Neural cell (in vitro differentiated cells): ENCODE measurements around the gene HLCS. TPM values are rescaled to one million over a fixed set of nuclear protein-coding genes. Genes with fewer than 3 reads are reported as not detected.

ENCODE experiments used
- H2AFZ ChIP-seq: fragments of 200-600, 300-800 bp; sonication (generic), shearing (Covaris generic); 2 replicates; pipeline ENCODE4 v1.6.0; 2014; ENCODE audit warnings: low read depth, mild to moderate bottlenecking, antibody characterized with exemption, low read length, moderate library complexity
- H3F3A ChIP-seq: fragments of 200-600 bp; shearing (Covaris generic); 2 replicates; pipeline ENCODE4 v1.6.1; 2016; ENCODE audit warnings: mild to moderate bottlenecking, moderate library complexity, mixed read lengths, antibody characterized with exemption, low read length; ENCODE audit not compliant: insufficient read depth, poor library complexity, severe bottlenecking
- H3K27ac ChIP-seq: fragments of 200-600, 300-800 bp; sonication (generic), shearing (Covaris generic); 2 replicates; pipeline ENCODE4 v1.5.1; 2014; ENCODE audit warnings: mild to moderate bottlenecking, low read length, moderate library complexity
- H3K27me3 ChIP-seq: fragments of 300-800, 200-600 bp; sonication (generic), shearing (Covaris generic); 2 replicates; pipeline ENCODE4 v1.6.0; 2014; ENCODE audit warnings: mild to moderate bottlenecking, low read depth, low read length, moderate library complexity; ENCODE audit not compliant: insufficient read depth
- H3K36me3 ChIP-seq: fragments of 300-800, 200-600 bp; sonication (generic), shearing (Covaris generic); 2 replicates; pipeline ENCODE4 v1.5.1; 2014; ENCODE audit warnings: mild to moderate bottlenecking, antibody characterized with exemption, low read length, moderate library complexity; ENCODE audit not compliant: insufficient read depth
- H3K4me2 ChIP-seq: fragments of 300-800, 200-600 bp; sonication (generic), shearing (Covaris generic); 2 replicates; pipeline ENCODE4 v1.6.0; 2014; ENCODE audit warnings: mild to moderate bottlenecking, low read length
- H3K4me3 ChIP-seq: fragments of 300-800, 200-600 bp; sonication (generic), shearing (Covaris generic); 2 replicates; pipeline ENCODE4 v1.5.1; 2014; ENCODE audit warnings: mild to moderate bottlenecking, low read length, moderate library complexity
- H3K79me2 ChIP-seq: fragments of 200-600 bp; shearing (Covaris generic); replicated peaks from 2 replicates; pipeline ENCODE4 v1.6.0; 2014; ENCODE audit warnings: mild to moderate bottlenecking, low read length, moderate library complexity; ENCODE audit not compliant: insufficient read depth
- H3K9ac ChIP-seq: fragments of 300-800, 200-600 bp; sonication (generic), shearing (Covaris generic); 2 replicates; pipeline ENCODE4 v1.6.1; 2016; ENCODE audit warnings: mild to moderate bottlenecking, low read length, mixed read lengths
- H3K9me2 ChIP-seq: fragments of 200-600 bp; shearing (Covaris generic); 2 replicates; pipeline ENCODE4 v1.6.1; 2016; ENCODE audit warnings: mild to moderate bottlenecking, low read length, mixed read lengths; ENCODE audit not compliant: insufficient read depth
- H3K9me3 ChIP-seq: fragments of 200-600, 300-800 bp; sonication (generic), shearing (Covaris generic); 2 replicates; pipeline ENCODE4 v1.6.1; 2016; ENCODE audit warnings: mild to moderate bottlenecking, mixed run types, low read length, moderate library complexity, mixed read lengths
- H4K20me1 ChIP-seq: fragments of 200-600 bp; shearing (Covaris generic); 2 replicates; pipeline ENCODE4 v1.6.1; 2016; ENCODE audit warnings: mild to moderate bottlenecking, mixed run types; ENCODE audit not compliant: insufficient read depth
- CTCF ChIP-seq: fragments of 450-650 bp; IDR thresholded peaks from 2 replicates; pipeline ENCODE4 v1.5.1; 2014; ENCODE audit warnings: antibody characterized with exemption, mild to moderate bottlenecking, moderate library complexity; ENCODE audit not compliant: poor library complexity, severe bottlenecking
- EP300 ChIP-seq: fragments of 450-650 bp; conservative IDR thresholded peaks from 2 replicates; pipeline ENCODE4 v1.6.1; 2014; ENCODE audit warnings: antibody characterized with exemption, mild to moderate bottlenecking, moderate library complexity; ENCODE audit not compliant: poor library complexity, severe bottlenecking
- EZH2 ChIP-seq: fragments of 200-600, 300-800 bp; shearing (Covaris generic), sonication (generic); IDR thresholded peaks from 2 replicates; pipeline ENCODE4 v1.6.1; 2014; ENCODE audit warnings: antibody characterized with exemption, low read length, borderline replicate concordance, mild to moderate bottlenecking; ENCODE audit not compliant: insufficient read depth, poor library complexity, severe bottlenecking
- MXI1 ChIP-seq: fragments of 450-650 bp; conservative IDR thresholded peaks from 2 replicates; pipeline ENCODE4 v1.6.1; 2014; ENCODE audit warnings: antibody characterized with exemption, mild to moderate bottlenecking; ENCODE audit not compliant: poor library complexity, severe bottlenecking
- POLR2AphosphoS5 ChIP-seq: IDR thresholded peaks from 2 replicates; pipeline ENCODE4 v1.6.1; 2012
- RAD21 ChIP-seq: fragments of 450-650 bp; conservative IDR thresholded peaks from 2 replicates; pipeline ENCODE4 v1.6.1; 2014; ENCODE audit warnings: antibody characterized with exemption, mild to moderate bottlenecking, moderate library complexity
- REST ChIP-seq: IDR thresholded peaks from 2 replicates; pipeline ENCODE4 v1.6.1; 2012; ENCODE audit warnings: borderline replicate concordance
- SMC3 ChIP-seq: fragments of 450-650 bp; conservative IDR thresholded peaks from 2 replicates; pipeline ENCODE4 v1.6.1; 2014; ENCODE audit warnings: antibody characterized with exemption, mild to moderate bottlenecking, moderate library complexity; ENCODE audit not compliant: poor library complexity
- TAF1 ChIP-seq: IDR thresholded peaks from 2 replicates; pipeline ENCODE4 v1.6.1; 2012; ENCODE audit warnings: low read depth
- polyA plus RNA-seq: library from polyadenylated mRNA; depleted of rRNA; stranded (reverse); fragments of >200 nt; gene quantifications from 2 replicates; pipeline ENCODE4 v1.2.3, GENCODE V29; 2014

The HLCS gene
- polyA plus RNA-seq, 1 donor from 2014 or later, result 12.1 TPM

GRCh38 chr21:36851121-36851520, 115.3 kb downstream of the HLCS start:
- H3K9ac ChIP-seq, result no peak overlapping the region
- no peaks in the 10 kb centered on the region for H3K79me2 ChIP-seq
- no peak overlapping the region for H2AFZ ChIP-seq
- no peaks in the 10 kb centered on the region for H3K9me2 ChIP-seq
- no peak for TF ChIP-seq RAD21
- no peak for TF ChIP-seq CTCF
- TF ChIP-seq POLR2AphosphoS5, result no peak
- TF ChIP-seq SMC3, result no peak
- no peak for TF ChIP-seq MXI1
- TF ChIP-seq REST, result no peak
- TF ChIP-seq EP300, result no peak
- no peak for TF ChIP-seq TAF1
- TF ChIP-seq EZH2, result no peak
- H3K36me3 ChIP-seq, result no peaks in the 10 kb centered on the region
- H3K27me3 ChIP-seq, result no peaks in the 10 kb centered on the region
- H3F3A ChIP-seq, result no peaks in the 10 kb centered on the region
- no peak overlapping the region for H3K27ac ChIP-seq
- H3K4me2 ChIP-seq, result no peak overlapping the region
- H3K4me3 ChIP-seq, result no peak overlapping the region
- H4K20me1 ChIP-seq, result no peaks in the 10 kb centered on the region
- no peaks in the 10 kb centered on the region for H3K9me3 ChIP-seq

- H2AFZ ChIP-seq, result no peak overlapping the region
- TF ChIP-seq REST, result no peak
- no peak for TF ChIP-seq SMC3
- no peak for TF ChIP-seq RAD21
- no peak for TF ChIP-seq EP300
- TF ChIP-seq EZH2, result no peak
- TF ChIP-seq POLR2AphosphoS5, result no peak
- no peak for TF ChIP-seq TAF1
- no peak for TF ChIP-seq CTCF
- no peak for TF ChIP-seq MXI1
- H3K9ac ChIP-seq, result no peak overlapping the region
- H4K20me1 ChIP-seq, result no peaks in the 10 kb centered on the region
- no peaks in the 10 kb centered on the region for H3K79me2 ChIP-seq
- H3K9me3 ChIP-seq, result no peaks in the 10 kb centered on the region
- no peaks in the 10 kb centered on the region for H3K9me2 ChIP-seq
- H3K27ac ChIP-seq, result no peak overlapping the region
- no peaks in the 10 kb centered on the region for H3K27me3 ChIP-seq
- H3K36me3 ChIP-seq, result no peaks in the 10 kb centered on the region
- H3F3A ChIP-seq, result no peaks in the 10 kb centered on the region
- no peak overlapping the region for H3K4me3 ChIP-seq
- no peak overlapping the region for H3K4me2 ChIP-seq
Measured at GRCh38 chr21:36850372-36850771, 116.1 kb downstream of the HLCS start.
